ENCODE data around the gene ATXN2L.
"Not testable (repeated sequence)": the region's sequence is repeated elsewhere in the genome, so short reads cannot be mapped to it uniquely, and the experiment has no call there.

The ATXN2L gene

DNA sequence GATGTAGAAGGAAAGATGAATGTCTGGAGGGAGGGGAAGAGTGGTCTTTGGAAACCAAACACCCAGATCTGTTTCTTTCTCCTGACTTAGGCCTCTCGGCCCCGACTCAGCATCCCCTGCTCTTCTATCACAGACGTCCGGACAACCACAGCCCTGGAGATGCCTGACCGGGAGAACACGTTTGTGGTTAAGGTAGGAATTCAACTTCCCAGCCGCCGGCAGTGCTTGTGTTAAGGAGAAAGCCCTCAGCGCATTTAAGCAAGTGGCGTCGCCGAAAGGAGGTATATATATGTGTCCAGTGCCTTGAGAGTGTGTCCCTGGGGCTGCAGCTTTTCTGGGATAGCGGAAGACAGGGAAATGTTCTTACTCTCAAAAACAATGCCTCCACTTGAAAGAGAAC is 44.4 kb downstream of the ATXN2L start:
- no peak for ATAC-seq
- DNase-seq = no peak

DNA sequence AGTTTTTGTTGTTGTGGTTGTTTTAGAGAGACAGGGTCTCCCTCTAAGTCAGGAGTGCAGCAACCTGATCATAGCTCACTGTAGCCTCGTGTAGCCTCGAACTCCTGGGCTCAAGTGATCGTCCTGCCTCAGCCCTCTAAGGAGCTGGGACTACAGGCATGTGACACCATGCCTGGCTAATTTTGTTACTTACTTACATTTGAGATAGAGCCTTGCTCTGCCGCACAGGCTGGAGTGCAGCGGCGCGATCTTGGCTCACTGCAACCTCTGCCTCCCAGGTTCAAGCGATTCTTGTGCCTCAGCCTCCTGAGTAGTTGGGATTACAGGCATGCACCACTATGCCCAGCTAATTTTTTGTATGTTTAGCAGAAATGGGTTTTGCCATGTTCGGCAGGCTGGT is 44.8 kb downstream of the ATXN2L start:
- DNase-seq, ATAC-seq: not testable (repeated sequence)

DNA sequence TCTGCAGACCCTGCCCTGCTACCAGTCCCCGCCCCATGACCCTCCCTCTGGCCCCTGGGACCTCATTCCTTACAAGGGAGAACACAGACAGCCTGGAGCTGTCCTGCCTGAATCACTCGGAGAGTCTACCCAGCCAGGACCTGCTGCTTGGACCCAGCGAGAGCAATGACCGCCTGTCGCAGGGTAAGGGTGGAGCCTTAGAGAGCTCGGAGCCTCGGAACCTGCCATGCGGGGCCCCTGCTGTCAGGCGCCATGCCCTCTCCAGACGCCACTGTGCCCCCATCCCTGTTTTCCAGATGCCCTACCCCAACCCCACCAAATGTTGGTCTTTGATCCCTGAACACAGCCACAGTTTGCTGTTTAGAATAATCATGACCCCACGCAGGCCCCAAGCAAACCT is 46.4 kb downstream of the ATXN2L start:
- DNase-seq = no peak

DNA sequence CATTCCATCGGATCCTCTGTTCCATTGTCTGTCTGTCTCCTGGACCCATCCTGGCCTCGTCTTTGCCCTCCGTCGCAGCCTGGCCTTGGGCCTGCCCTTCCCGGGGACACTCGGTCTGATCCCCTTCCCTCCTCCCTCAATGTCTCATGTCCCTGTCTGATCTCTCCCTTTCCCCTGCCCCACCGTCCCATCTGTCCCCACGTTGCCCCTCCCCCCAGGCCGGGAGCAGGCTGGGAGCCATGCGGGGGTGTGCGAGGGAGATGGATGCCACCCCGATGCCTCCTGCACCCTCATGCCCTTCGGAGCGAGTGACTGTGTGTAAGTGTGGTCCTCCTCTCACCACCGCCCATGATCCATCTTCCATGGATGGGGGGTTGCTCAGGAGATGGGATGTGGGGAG is 50.2 kb downstream of the ATXN2L start:
- ATAC-seq = no peak
- DNase-seq = no peak

More for the DNA sequence above, 46.4 kb downstream of the ATXN2L start:
- no peak for ATAC-seq

DNA sequence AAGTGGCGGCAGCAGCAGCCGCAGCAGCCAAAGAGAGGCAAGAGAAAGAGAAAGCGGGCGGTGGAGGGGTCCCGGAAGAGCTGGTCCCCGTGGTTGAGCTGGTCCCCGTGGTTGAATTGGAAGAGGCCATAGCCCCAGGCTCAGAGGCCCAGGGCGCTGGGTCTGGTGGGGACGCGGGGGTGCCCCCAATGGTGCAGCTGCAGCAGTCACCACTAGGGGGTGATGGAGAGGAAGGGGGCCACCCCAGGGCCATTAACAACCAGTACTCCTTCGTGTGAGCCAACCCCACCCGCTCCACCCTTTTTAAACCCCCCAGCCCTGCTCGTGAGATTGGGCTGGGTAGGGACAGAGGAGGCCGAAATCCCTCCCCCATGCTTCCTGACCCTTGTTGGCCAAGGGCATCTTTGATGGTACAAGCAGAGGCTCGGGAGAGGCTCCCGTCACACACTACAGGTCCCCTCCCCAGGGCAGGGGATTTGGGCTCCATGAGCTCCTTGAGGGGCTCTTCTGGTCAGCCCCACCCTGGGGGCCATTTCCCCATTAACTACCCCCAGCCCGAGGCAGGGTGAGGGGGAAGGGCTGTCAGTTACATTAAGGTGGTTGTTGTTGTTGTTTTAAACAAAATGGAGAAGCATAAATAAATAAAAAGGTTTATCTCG is 50.9 kb downstream of the ATXN2L start:
- peak; percentile 67 for DNase-seq

DNA sequence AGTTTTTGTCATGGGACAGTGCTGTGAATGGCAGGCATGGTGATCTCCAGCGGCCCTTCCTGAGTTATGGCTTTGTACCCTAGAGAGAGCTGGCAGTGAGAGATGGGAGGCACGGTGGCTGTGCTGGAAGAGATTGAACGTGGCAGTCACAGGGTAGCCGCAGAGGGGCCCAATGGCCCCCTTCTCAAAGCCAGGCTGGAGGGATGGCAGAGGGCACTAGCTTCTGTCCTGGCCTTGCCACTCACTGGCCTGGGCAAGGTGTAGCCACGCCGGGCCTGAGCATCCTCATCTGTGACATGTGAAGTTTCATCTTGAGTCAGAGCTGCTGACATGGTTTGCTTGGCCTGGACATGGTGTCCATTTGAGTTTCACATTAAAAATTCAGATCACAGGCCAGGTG is 51.6 kb downstream of the ATXN2L start:
- ATAC-seq = no peak
- DNase-seq = no peak

More for the DNA sequence above, 50.9 kb downstream of the ATXN2L start:
- ATAC-seq = peak; percentile 64

DNA sequence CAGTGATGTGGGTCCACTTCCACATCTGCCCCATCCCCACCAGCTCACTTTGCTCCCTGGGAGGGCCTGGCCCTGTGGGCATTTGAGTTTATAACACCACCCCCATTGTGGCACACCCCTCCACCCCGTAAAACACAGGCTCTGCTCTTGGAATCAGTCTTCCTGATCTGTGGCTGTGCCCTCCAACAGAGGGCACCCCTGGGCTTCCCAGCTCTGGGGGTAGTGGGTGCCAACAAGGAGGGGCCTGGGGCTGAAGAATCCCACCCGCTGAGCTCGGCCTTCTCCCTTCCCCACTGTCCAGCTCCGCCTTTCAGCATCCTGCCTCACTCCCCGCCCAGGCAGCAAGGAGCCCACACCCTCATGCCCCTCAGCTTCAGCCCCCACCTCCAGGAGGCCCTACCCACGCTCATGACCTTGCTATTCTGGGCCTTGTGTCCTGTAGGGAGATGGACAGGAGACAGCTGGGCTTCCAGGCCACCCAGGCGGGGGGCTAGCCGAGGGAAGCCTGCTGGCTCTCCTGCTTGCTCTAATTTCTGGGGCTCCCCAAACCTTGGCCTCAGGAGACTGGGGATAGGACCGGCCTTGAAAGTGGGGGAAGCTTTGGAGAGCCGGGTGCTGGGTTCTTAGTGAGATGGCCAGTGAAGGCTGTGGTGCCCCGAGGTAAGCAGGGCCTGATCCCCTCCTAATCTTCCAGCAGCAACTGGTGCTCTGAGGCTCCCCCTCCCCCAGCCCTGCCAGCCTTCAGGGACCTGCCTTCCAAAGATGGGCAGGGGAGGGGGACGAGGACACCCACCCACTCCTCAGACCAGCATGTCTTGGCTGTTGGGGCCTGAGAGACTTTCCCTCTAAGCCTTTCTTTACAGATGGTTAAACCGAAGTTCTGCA is 52.6 kb downstream of the ATXN2L start:
- DNase-seq (no peak), ATAC-seq (no peak)

DNA sequence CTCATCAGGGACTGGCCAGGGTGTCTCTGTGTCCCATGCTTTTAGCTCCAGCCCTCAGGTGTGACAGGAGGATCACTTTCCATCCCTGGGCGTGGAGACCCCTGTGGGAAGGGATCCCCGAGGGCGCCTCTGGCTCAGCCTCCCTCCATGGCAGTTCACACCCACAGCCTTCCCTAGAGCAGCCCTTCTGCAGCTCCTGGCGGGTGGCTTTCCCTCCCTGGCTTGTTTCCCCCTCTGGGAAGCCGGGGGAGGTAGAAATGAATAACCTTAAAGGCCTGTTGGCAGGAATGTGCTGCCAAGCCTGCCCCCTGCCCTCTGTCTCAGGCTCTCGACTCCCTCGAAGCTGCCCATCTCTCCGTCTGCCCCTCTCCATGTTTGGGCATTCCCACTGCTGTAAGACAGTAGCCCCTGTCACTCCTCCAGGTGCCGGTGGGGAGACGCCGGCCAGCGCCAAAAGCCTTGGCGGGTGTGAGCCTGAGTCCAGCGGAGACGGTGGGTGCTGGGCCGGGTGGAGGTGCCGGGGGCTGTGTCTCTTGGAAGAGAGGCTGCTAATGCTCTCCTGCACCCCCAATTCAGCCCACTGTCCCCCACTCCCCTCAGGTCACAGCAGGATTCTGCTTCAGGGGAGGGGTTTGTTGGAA is 53.3 kb downstream of the ATXN2L start:
- ATAC-seq (no peak), DNase-seq (no peak)

DNA sequence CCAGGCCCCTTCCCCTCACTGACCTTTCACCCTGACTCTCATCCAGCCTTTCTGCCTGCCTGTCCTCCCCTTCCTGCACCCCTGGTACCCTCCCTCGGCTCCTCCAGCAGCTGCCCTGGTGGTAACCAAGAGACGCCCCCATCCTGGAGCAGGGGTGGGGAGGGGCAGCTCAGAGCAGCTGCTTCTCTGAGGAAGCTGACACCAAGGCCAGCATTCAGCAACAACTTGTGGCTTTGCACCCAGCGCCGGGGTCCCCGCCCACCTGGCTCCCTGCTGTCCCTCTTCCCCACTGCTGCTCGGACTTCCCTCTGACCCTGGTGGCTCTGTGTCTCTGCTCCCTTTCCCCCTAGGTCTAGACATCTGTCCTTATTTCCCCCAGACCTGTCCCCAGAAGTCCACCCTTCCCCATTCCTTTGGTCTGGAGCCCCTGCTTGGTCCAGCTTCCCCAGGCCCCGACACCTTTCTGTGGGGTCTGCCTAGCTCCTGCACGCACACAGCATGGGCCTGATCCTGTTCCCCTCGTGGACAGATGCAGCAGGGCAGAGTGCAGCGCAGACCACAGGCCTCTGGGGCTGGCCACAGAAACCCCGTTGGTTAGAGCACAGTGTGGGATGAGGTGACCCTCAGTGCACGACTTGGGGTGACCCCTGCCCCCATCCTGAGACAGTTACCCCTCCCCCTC is 54.3 kb downstream of the ATXN2L start:
- ATAC-seq = no peak
- no peak for DNase-seq

DNA sequence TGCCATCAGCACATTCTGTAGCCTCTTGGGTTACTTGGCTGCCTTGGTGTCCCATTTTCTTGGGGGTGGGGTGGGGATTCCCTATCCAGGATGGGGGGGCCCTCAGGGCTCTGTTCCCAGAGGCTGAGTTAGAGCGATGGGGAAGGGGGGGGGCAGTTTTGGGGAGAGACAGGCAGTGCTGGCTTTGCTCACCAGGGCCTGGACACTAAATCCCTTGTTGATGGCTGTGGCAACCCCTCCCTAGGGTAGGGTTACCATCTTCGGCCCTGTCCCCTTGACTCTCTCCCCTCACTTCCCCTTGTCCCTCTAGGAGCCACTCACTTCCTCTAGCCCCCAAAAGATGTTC is 54.8 kb downstream of the ATXN2L start:
- no peak for ATAC-seq
- DNase-seq = no peak

DNA sequence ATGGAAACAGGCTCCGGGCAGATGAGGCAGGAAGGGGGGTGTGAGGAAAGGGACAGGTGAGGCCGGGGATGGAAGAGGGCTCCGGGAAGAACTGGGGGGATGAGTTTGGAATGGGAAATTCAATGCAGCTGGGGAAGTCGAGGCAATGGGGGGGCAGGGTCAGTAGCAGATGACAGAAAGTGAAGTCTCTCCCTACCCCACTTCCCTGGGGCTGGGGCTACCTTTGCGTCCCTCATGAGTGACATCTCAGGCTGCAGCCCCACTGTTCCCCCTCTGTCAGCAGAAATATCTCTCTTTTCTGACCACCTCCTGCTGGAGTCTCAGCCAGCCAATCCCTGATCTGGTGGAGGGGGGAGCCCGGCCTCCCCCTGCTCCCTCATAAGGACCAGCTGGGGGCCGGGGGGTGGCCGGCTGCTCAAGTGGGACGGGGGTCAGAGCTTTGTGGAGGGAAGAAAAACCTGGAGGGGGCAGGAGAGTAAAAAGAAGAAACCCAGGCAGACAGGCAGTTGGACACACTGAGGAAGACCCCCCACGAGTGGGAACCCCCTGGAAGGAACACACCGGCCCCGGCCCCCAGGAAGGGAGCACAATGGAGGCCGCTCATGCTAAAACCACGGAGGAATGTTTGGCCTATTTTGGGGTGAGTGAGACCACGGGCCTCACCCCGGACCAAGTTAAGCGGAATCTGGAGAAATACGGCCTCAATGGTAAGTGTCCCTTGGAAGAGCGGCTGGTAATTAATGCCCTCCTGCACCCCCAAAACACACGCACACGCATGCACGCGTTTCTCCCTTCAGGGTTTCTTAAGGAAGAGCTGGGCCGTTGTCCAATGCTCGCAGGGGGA is 55.5 kb downstream of the ATXN2L start, which contains the start of gene ATP2A1:
Gene ATP2A1 (plus strand): TSS at position 406 of the 844 bp plus-strand sequence. CDS start 184 bp downstream, at position 590.
- ATAC-seq = no peak
- no peak for DNase-seq

DNA sequence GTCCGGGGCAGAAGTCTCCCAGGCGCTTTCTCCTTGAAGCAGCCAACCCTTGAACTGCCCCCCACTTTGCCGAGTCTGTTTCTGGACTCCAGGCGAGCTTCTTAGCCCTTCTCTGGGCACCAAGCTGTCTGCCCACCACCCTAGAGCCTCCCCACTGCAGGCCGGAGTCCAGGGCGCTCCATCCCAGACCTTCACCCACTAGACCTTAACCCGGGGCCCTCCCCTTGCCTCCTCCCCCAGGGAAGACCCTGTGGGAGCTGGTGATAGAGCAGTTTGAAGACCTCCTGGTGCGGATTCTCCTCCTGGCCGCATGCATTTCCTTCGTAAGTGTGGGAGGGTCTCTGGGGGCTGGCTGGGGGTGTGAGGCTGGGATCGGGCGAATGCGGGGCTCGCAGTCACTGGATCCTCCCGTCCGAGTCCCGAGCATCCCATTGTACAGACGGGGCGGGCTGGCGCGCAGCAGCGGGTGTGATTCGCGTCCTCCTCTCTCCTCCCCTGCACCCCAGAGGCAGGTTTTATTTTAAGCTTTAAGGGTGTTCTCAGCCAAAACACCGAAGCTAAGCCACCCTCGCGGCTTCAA is 56.6 kb downstream of the ATXN2L start:
- no peak for DNase-seq
- peak; percentile 40 for ATAC-seq

DNA sequence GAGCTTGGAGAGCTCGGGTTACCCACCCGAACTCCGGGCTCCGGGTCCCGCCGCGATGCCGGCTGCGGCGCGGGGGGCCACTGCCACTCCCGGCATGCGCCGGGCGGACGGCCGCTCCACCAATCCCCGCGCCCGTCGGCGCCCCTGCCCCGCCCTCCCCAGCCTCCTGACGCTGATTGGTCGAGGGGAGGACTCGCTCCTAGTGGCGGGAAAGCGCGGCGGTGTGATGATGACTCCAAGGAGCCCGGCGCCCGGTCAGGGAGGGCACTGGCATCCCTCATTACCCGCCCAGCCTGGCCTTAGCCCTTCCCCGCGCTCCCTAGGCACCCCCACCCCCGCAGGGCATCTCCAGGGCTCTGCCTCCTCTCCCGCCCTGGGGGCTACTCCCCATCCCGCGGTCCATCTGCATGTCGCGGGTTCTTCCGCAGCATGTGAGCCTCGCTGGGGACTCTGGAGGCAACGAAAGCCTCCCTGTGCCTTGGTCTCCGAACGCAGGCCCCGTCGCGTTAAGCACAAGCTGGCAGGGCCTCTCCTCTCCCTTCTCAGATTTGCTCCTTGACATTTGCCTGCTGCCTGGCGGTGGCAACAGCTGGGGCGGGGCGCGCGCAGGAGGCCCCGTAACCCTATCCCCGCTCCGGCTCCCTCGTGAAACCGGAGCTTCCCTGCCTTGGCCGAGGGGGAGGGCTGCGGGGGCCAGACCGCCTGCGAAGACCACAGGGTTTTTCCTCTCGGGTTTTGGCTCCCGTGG is 57.2 kb downstream of the ATXN2L start:
- peak; percentile 94 for ATAC-seq
- DNase-seq = peak; percentile 94

DNA sequence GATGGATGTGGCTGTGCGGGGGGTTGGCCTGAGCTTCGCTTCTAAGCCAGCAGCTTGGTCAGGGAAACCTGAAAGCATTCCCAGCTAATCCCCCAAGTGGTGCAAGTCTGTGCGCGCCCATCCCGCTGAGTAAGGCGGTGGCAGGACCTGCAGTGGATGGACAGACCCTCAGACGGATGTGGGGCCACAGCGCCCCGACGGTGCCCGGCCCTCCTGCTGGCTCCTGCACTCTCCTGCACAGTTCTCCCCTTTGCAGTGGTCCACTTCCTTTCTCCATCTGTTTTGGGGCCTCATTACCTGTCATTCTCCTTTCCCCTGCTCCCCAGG is 57.8 kb downstream of the ATXN2L start:
- ATAC-seq (no peak), DNase-seq (no peak)

DNA sequence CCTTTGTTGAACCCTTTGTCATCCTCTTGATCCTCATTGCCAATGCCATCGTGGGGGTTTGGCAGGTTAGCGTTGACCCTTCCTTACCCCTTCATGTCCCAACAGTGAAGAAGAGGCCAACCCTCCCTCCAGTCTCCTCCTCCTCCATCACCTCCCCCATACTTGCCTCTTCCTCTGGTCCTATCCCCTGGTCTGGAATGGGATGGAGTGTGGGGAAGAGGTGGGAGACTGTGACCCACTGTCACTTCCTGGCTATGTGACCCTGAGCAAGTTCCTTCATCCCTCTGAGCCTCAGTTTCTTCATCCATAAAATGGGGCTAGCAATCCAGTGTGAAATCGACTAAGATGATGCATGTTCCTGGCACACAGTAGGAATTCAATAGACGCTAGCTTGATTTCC is 58.2 kb downstream of the ATXN2L start:
- DNase-seq = no peak
- ATAC-seq = no peak

DNA sequence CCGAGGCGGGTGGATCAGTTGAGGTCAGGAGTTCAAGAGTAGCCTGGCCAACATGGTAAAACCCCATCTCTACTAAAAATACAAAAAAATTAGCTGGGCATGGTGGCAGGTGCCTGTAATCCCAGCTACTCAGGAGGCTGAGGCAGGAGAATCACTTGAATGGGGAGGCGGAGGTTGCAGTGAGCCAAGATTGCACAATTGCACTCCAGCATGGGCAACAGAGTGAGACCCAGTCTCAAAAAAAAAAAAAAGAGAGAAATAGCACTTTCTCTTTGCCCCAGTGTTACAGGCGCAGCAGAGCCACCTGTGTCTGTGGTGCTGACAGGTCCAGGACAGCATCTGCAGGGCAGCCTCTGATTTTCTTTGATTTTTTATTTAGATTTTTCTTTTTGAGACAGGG is 58.8 kb downstream of the ATXN2L start:
- not testable (repeated sequence) for ATAC-seq

DNA sequence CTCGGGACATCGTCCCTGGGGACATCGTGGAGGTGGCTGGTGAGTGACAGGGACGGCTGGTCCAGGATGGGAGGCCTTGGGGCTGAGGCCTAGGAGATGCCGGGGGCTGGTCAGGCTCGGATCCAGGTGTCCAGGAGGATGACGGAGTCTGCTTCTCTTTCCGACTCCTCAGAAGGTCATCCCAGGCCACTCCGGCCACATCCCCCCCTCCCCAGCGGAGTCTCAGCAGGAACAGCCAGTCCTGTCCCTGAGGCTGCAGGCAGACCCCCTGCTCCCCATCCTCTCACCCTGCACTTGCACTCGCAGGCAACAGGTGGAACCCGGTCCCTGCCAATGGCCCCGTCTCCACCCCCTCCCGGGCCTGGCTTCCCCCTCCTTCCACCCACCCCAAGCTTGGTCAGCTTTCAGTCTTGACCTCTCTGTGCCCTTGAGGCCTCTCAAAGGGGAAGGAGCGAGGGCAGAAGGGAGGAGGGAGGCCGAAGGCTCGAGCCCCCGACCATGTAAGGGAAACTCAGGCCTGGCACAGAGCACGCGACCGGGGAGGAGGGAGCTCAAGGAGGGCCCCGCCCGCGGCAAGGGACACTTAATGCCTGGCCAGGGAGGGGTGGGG is 59.9 kb downstream of the ATXN2L start:
- ATAC-seq (no peak), DNase-seq (no peak)

More for the DNA sequence above, 58.8 kb downstream of the ATXN2L start:
- DNase-seq = not testable (repeated sequence)

DNA sequence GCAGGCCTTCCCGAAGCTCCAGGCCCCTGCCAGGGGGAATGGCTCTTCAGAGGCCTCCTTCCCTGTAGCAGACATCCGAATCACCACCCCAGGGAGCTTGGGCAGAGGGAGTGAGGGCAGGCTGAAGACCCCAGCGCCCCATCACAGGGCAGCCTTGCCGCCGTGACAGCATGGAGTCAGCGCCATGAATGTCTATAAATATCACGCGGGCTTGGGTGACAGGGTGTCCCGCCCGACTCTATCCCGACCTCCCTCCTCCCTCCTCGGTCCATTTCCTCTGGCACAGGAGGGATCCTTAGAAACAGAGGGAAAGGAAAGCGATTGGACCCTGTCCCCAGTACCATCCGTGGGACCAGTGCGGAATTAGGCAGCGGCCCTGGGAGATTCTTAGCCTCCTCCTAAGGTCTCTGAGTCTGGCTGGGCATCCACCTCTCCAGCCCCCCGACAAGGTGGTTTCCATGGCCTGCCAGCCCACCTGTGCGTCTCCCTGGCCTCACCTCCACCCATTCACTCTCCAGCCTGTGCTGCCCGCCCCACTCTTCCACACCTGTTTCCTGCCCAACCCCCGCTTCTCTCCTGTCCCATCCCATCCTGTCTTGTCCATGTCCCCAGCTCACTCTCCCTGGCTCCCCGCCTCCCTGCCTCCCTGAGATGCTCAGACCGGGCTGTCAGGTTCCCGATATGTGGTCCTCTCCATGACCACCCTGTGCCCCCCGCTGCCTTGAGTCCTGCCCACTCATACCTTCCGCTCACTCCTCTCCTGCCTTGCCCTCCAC is 60.6 kb downstream of the ATXN2L start:
- ATAC-seq (no peak), DNase-seq (no peak)

DNA sequence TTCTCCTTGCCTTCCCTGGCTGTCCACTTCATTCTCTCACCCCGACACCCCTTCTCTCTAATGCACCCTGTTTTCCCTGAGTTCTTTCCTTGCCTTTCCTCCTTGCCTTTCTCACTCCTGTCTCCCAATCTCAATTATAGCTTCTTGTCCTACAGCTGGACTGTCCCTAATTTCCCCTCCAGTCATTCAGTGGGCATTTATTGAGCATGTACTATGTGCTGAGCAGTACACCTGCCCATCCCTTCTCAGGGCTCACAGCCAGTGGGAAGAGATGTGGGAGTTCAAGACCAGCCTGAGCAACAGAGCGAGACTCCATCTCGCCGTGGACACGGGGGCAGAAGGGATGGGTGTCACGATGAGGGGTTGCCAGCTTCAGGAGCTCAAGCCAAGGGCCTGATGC is 61.2 kb downstream of the ATXN2L start:
- ATAC-seq = no peak
- DNase-seq = no peak

All from stimulated activated naive CD8-positive, alpha-beta T cell treated with anti-CD3 and anti-CD28 coated beads, Interleukin-15, Interleukin-2, amounts not matched to agents 100 U/mL and 50 U/mL, for 24 hours (primary cell).